OCI-LY7 (cell line): ENCODE measurements around the gene NBR1. TPM values are rescaled to one million over a fixed set of nuclear protein-coding genes. Genes with fewer than 3 reads are reported as not detected.
"Not testable (repeated sequence)": the region's sequence is repeated elsewhere in the genome, so short reads cannot be mapped to it uniquely, and the experiment has no call there.

ENCODE experiments used
- BruUV-seq: library from RNA; stranded (reverse); fragments of 400-500 nt; replicated peaks from 2 replicates; lab custom pipeline; 2021; lab: Mats Ljungman, UMichigan
- CTCF ChIA-PET: fragments of 300-600 bp; sonication (Branson Sonifier 250); formaldehyde crosslinking; loops from one replicate; lab custom pipeline; 2022; ENCODE audit warnings: antibody characterized with exemption; ENCODE audit not compliant: unreplicated experiment; lab: Charles Lee
- POLR2A ChIA-PET: fragments of 300-600 bp; sonication (Branson Sonifier 250); formaldehyde crosslinking; loops from one replicate; lab custom pipeline; 2022; ENCODE audit warnings: antibody characterized with exemption; lab: Charles Lee
- DNase-seq: peaks from one replicate; pipeline ENCODE4 v3.0.0-alpha.2; 2015; ENCODE audit warnings: low spot score
- H2AFZ ChIP-seq: fragments of 200-600 bp; sonication (generic), shearing (Covaris generic); 2 replicates; pipeline ENCODE4 v1.6.1; 2014; ENCODE audit warnings: mild to moderate bottlenecking, antibody characterized with exemption, low read length, moderate library complexity
- H3K27ac ChIP-seq: fragments of 200-600 bp; sonication (generic); 2 replicates; pipeline ENCODE4 v1.5.1; 2014; ENCODE audit warnings: mixed run types, low read depth, mild to moderate bottlenecking, moderate library complexity, low read length, inconsistent platforms; ENCODE audit not compliant: poor library complexity, severe bottlenecking
- H3K36me3 ChIP-seq: fragments of 200-600 bp; sonication (generic); 2 replicates; pipeline ENCODE4 v1.6.1; 2014; ENCODE audit warnings: mild to moderate bottlenecking, antibody characterized with exemption, low read length, moderate library complexity, mixed read lengths; ENCODE audit not compliant: insufficient read depth
- H3K4me1 ChIP-seq: fragments of 200-600 bp; sonication (generic); 2 replicates; pipeline ENCODE4 v1.5.1; 2014; ENCODE audit warnings: mild to moderate bottlenecking, low read length; ENCODE audit not compliant: insufficient read depth, poor library complexity, severe bottlenecking
- H3K4me2 ChIP-seq: fragments of 200-600 bp; sonication (generic); 2 replicates; pipeline ENCODE4 v1.6.1; 2014; ENCODE audit warnings: mild to moderate bottlenecking, low read length
- H3K4me3 ChIP-seq: fragments of 200-600 bp; sonication (generic); 2 replicates; pipeline ENCODE4 v1.5.1; 2014; ENCODE audit warnings: mild to moderate bottlenecking, low read depth, low read length; ENCODE audit not compliant: poor library complexity, severe bottlenecking
- H3K79me2 ChIP-seq: fragments of 200-600 bp; sonication (generic); 2 replicates; pipeline ENCODE4 v1.6.1; 2016; ENCODE audit warnings: low read depth, mild to moderate bottlenecking, low read length, moderate library complexity, mixed read lengths; ENCODE audit not compliant: insufficient read depth
- H3K9me2 ChIP-seq: fragments of 200-600 bp; sonication (generic); 2 replicates; pipeline ENCODE4 v1.6.1; 2016; ENCODE audit warnings: mild to moderate bottlenecking, low read length, mixed read lengths; ENCODE audit not compliant: insufficient read depth
- H3K9me3 ChIP-seq: fragments of 200-600 bp; sonication (generic); 2 replicates; pipeline ENCODE4 v1.6.1; 2014; ENCODE audit warnings: mild to moderate bottlenecking, mixed run types, low read length, mixed read lengths
- H4K20me1 ChIP-seq: fragments of 200-600 bp; sonication (generic); 2 replicates; pipeline ENCODE4 v1.6.1; 2014; ENCODE audit warnings: mild to moderate bottlenecking, antibody characterized with exemption, low read length, moderate library complexity, mixed read lengths; ENCODE audit not compliant: insufficient read depth
- CTCF ChIP-seq: fragments of 200-600 bp; sonication (generic); conservative IDR thresholded peaks from 2 replicates; pipeline ENCODE4 v1.5.1; 2014; ENCODE audit warnings: mild to moderate bottlenecking, antibody characterized with exemption, low read length, moderate library complexity, mixed read lengths
- EZH2phosphoT487 ChIP-seq: fragments of 200-600 bp; sonication (generic); IDR thresholded peaks from 2 replicates; pipeline ENCODE4 v1.6.1; 2018; ENCODE audit warnings: low read depth, borderline replicate concordance, mild to moderate bottlenecking, mixed run types, antibody characterized with exemption, low read length, moderate library complexity, mixed read lengths
- intact Hi-C: fragments of 100-400 bp; cut with micrococcal nuclease; formaldehyde crosslinking; loops from one replicate; pipeline ENCODE4 v1.10.0; 2022; ENCODE audit not compliant: unreplicated experiment
- total RNA-seq, 2 experiments: library from RNA; depleted of rRNA in 1 of 2; stranded (reverse); fragments of >200 nt in 1 of 2; shearing (Covaris generic) in 1 of 2; gene quantifications; 2 replicates each; pipeline ENCODE4 v1.2.3, GENCODE V29; 2014 to 2022

Gene NBR1
- total RNA-seq, 2 experiments from 2014 or later: 16.2 to 38.6 TPM

- no peak for DNase-seq
- TF ChIP-seq CTCF (no peak), EZH2phosphoT487 (no peak)
- H3K4me3 ChIP-seq: no peak overlapping the region
- BruUV-seq: no TSS peak
- no peak overlapping the region for H2AFZ ChIP-seq
- intact Hi-C loops: no loop called here
- no peak overlapping the region for H3K27ac ChIP-seq
- H3K4me2 ChIP-seq: no peak overlapping the region
- no peaks in the 10 kb centered on the region for H3K4me1 ChIP-seq
- ChIA-PET CTCF (no interaction called here), POLR2A (no interaction called here)
- H3K9me2 ChIP-seq: no peaks in the 10 kb centered on the region
- H3K9me3 ChIP-seq: peaks cover 10% of the 10 kb centered on the region; the same call in 1 of the 2 replicates
- H4K20me1 ChIP-seq: no peaks in the 10 kb centered on the region
- H3K79me2 ChIP-seq: no peaks in the 10 kb centered on the region
- H3K36me3 ChIP-seq: peaks cover 23% of the 10 kb centered on the region
Observed at GRCh38 chr17:43155666-43156065, 15.3 kb upstream of the NBR1 start.

DNA sequence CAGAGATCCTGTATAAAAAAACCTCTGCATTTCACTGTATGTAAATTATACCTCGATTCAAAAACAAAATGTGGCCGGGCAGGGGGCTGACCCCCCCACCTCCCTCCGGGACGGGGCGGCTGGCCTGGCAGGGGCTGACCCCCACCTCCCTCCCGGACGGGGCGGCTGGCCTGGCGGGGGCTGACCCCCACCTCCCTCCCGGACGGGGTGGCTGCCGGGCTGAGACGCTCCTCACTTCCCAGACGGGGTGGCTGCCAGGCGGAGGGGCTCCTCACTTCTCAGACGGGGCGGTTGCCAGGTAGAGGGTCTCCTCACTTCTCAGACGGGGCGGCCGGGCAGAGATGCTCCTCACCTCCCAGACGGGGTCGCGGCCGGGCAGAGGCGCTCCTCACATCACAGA is 11.8 kb upstream of the NBR1 start:
- H3K79me2 ChIP-seq, H3K4me1 ChIP-seq, H3K4me3 ChIP-seq, H3K27ac ChIP-seq, H3K36me3 ChIP-seq, H2AFZ ChIP-seq, H3K9me2 ChIP-seq, CTCF ChIA-PET, H4K20me1 ChIP-seq, BruUV-seq, H3K4me2 ChIP-seq, H3K9me3 ChIP-seq, DNase-seq: not testable (repeated sequence)
- POLR2A ChIA-PET: interaction anchor here (0.6 to 0.7 kb wide), 2 partner anchors 32 to 125 kb away, joined by 3 to 4 read pairs; no protein-coding TSS in a partner anchor
- intact Hi-C loops: loop anchor here (1.0 kb wide), 1 partner anchor 34 kb away; the partner anchor contains the start of gene BRCA1

GRCh38 chr17:43159957-43160356 is 11.1 kb upstream of the NBR1 start:
- intact Hi-C loops: loop anchor here (1.0 kb wide), 1 partner anchor 35 kb away; the partner anchor contains the start of gene BRCA1
- CTCF ChIA-PET, H3K79me2 ChIP-seq, POLR2A ChIA-PET, H3K9me3 ChIP-seq, H3K9me2 ChIP-seq, H3K36me3 ChIP-seq, DNase-seq, H3K4me2 ChIP-seq, H3K4me3 ChIP-seq, BruUV-seq, H3K27ac ChIP-seq, H4K20me1 ChIP-seq, H3K4me1 ChIP-seq, H2AFZ ChIP-seq: not testable (repeated sequence)

GRCh38 chr17:43165971-43166370 is 5.0 kb upstream of the NBR1 start:
- H3K79me2 ChIP-seq: peaks cover 23% of the 10 kb centered on the region; the same call in 1 of the 2 replicates
- H3K4me1 ChIP-seq, H3K9me3 ChIP-seq, BruUV-seq, H3K9me2 ChIP-seq, POLR2A ChIA-PET, H4K20me1 ChIP-seq, H3K27ac ChIP-seq, intact Hi-C loops, H3K4me2 ChIP-seq, H2AFZ ChIP-seq, H3K4me3 ChIP-seq, H3K36me3 ChIP-seq, DNase-seq, CTCF ChIA-PET: not testable (repeated sequence)
